ENCODE measurements around the gene RNF213.

Gene RNF213

DNA sequence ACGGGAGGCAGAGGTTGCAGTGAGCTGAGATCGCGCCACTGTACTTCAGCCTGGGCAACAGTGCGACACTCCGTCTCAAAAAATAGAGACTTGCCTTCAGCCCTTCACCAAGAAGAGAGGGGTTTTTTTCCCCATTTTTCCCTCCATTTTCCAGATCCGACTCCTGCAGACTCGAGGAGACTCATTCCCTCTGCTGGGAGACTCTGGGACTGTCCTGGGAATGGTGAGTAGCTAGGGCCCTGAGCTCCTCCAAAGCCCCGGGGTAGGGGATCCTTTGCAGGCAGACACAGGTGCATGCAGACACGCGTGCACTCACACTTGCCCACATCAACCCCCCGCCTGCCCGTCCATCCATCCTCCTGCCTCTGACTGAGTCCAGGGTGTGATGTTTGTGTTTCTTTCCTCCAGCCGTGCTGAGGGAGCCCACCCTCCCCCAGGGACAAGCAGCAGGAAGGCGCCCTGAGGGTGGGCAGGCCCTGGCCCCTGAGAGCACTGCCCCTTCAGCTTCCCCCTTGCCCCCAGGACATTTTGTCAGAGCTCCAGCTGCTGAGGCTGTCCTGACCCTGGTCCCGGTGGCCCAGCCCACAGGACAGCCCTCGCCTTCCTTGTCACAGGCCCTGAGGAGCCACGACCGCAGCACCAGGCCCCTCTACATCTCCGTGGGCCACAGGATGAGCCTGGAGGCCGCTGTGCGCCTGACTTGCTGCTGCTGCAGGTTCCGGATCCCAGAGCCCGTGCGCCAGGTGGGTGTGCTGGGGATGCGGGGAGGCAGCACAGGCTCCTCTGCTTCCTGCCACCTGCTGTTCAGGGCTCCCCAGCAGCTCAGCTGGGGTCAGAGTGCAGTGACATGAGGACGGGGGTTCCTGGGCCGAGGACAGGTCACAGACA, 164.5 kb downstream of the RNF213 start:
- DNase-seq: no peak

- no peak for DNase-seq
Observed at GRCh38 chr17:80425835-80426426, 165.3 kb downstream of the RNF213 start.

DNA sequence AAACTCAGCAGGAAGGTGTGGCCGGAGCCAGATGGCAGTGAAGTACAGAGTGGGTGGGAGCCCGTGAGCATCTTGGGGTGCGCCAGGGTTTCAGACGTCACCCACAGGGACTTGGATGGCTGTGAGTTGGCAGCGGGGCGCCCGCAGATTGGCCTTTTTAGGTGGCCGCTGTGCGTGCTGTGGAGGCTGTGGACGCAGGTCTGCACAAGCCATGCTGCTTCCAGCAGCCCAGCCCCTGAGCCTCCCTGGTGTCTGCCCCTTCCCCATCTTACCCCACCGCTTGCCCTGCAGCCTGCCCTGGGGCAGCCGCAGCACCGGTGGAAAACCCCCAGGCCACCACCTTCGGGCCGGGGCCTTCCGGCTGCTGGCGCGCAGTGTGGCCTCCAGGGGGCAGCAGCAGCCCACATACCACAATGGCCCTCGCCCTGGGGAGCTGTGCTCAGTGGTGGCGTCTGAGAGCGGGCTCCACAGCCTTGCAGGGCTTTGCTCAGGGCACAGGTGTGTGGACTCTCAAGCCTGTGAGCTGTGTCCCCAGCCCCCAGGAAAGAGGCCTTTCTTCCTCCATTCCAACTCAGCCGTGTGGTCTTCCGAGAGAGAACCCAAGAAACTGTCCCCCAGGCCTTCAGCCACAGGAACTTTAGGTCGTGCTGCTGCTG, 166.1 kb downstream of the RNF213 start:
- DNase-seq: no peak

DNA sequence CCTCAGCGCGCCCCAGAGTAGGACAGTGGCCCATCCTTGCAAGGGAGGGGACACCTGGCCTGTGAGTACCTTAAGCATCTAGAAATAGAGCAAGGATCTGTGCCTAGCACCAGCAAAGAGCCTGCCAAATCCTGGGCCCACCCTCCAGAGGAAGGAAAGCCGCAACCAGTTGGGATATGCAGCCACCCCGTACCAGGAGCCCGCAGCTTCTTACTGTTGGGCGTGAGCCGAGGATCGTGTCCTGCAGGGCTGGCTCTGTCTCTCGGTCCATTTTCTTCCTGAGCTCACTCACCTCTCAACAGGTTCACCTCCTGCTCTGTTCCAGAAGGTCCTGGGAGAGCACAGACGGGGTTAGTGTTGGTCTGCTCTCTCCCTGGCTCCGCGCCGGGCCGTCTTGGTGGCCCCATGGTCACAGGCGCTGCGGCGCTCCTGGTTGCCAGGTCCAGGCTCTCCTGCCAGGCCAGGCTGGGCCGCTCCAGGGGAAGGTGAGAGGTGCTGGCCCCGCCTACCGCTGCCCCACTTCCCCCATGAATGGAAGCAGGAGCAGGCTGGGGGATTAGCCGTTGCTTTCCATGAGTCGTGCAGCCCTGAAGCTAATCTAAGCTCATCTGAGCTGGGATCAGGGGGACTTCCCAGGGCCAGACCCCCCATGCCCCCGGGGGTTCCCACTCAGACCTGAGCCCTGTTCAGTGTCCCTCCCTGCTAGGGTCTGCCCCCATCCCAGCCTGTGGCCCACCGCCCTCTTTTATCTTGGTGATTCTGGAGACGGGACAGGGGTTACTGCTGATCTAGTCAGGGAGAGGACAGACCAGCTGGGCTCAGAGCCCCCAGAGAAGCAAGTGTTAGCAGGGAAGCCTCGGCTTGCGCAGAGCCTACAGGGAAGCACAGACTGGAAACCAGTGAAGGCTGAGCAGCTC, 167.0 kb downstream of the RNF213 start:
- no peak for DNase-seq

DNA sequence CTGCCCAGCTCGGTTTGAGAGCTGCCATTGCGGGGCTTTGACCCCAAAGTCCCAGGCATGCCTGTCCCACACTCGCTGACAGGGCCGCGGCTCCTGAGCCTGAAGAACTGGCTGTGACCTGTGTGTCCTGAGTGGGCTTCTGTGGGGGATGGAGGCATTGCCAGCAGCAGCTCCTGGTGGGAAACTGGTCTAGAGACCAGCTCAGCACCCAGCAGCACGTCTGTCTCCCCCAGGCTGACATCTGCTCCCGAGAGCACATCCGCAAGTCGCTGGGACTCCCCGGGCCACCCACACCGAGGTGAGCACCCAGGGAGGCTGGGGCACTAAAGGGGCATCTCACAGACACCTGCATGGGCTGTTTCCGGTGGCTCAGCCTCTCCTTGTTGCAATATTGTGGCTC, 167.7 kb downstream of the RNF213 start:
- DNase-seq: no peak

DNA sequence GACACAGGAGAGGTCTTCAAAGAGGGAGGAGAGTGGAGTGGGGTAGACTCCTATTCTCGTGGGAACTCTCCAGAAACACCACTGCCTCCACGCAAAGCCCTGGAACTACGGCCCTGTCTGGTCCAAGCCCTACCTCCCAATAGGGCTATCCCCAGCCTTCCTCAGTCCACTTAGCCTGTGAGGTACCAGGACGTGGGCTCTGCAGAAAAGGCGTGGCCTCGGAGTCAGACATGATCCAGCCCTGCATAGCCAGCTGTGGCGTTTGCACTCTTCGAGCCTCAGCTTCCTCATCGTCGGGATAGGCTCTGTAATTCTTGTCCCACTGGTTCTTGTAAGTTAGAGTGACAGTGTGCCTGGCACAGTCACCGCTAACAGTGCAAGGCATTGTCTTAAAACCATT, 168.1 kb downstream of the RNF213 start:
- no peak for DNase-seq

DNA sequence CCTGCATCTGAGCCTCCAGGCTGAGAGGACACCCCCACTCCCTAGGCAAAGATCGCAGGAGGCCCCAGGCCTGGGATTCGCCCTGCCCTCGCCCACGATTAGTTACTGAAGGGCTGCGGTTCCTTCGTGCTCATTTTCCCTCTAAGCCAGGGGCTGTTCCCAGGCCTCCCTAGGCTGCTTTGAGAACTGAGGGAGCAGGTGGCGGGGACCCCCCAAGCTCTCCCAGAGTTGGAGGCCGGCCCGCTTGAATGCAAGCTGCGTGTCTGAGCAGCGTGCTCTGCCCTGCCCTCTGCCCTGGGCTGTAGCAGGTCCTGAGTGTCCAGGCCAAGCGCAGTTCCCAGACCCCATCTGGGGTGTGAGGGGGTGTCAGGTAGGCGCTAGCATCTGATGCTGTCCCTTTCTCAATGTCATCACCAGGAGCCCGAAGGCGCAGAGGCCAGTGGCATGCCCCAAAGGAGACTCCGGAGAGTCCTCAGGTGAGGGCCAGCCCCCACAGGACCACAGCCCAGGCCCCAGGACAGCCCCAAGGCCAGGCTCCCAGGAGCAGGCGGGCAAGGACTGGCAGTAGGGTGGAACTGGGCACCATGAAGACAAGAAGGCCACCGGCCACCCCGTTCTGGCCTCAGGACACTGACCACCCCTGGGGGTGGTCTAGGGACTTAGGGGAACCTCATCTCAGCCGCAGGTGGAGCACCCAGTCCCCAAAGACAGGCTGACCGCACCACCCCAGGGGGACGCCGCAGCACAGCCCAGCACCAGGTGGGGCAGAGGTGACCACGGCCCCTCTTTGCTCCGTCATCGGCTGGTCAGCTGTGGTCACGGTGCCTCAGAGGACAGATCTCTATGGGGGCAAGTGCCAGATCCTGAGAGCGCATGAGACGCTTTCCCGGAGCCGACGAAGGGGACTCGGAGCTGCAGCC, 169.0 kb downstream of the RNF213 start:
- no peak for DNase-seq

- DNase-seq: no peak
Observed at GRCh38 chr17:80430446-80431245, 170.0 kb downstream of the RNF213 start.

DNA sequence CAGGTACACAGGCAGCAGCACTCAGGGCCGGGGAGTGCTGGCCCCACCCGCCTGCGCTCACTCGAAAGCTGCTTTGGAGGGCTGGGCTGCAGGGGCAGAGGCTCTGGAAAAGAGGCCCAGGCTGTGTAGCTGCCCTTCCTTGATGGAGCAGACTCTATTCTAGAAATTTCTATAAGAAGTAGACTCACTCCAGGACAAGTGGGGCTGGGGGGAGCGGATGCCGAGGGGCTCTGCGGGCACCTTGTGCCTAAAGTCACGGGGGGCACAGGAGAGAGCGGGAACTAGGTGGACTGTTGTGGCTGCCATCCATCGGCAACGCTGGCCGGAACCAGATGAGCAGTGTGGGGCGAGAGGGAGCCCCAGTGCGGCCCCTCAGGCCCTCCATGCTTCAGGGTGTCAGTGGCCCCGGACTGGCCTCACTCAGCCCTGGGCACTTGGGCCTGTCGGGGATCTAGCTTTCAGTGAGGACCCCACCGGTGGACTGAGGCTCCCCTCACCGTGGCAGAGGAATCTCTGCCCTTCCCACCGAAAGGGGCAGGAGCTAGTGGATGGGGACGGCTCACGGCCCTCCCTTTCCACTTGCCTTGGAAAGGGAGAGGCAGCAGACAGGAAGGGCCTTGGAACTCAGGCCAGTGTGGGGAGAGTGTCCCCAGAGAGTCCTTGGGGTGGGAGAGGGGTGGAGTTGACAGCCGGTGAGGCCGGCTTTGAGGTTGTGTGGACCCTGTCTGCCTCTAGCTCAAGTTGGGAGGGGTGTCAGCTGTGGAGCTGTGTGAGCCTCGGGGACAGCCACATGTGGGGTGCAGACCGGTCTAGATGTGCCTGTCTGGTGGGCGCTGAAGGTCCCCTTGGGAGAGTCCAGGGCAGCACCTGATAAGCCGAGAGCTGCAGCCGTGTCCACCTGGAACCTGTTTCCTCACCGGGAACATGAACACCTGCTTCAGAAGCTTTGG, 170.9 kb downstream of the RNF213 start:
- no peak for DNase-seq

GRCh38 chr17:80432350-80432955, 171.8 kb downstream of the RNF213 start:
- no peak for DNase-seq

- no peak for DNase-seq
Observed at GRCh38 chr17:80432961-80433550, 172.4 kb downstream of the RNF213 start.

GRCh38 chr17:80433916-80434666, 173.4 kb downstream of the RNF213 start:
- DNase-seq: no peak

- DNase-seq: no peak
Observed at GRCh38 chr17:80437532-80437931, 176.9 kb downstream of the RNF213 start.

- DNase-seq: no peak
Observed at GRCh38 chr17:80438806-80439205, 178.2 kb downstream of the RNF213 start.

GRCh38 chr17:80439499-80439898, 178.8 kb downstream of the RNF213 start:
- DNase-seq: no peak

DNA sequence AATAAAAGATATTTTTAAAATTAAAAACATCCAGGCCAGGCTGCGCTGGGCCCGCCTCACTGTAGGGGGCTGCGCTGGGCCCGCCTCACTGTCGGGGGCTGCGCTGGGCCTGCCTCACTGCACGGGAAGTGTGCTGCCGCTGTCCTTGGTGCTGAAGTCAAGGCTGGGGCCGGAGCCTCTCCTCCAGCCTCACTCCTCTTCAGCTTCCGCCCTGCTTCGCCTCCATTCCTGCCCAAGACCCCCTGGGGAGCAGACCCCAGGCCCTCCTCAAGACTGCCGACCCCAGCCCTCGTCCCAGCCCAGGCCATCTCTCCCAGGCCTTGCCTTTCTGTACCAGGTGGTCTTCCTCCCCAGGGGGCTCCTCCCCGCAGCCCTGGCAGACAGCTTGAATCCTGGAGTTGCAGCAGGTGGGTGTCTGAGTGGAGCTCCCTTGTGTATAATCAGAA, 180.5 kb downstream of the RNF213 start:
- no peak for DNase-seq

- no peak for DNase-seq
Observed at GRCh38 chr17:80441598-80442322, 181.1 kb downstream of the RNF213 start.

Data from cortex of kidney (tissue), 1 donor.